Kasumi-1 (cell line): ENCODE results near the gene ZNF398.
"Not testable (repeated sequence)": the region's sequence is repeated elsewhere in the genome, so short reads cannot be mapped to it uniquely, and the experiment has no call there.

Experiments
- DNase-seq, 2 experiments: peaks; one replicate each; lab custom pipeline; 2025; lab: John Stamatoyannopoulos, UW

ZNF398 gene

DNA sequence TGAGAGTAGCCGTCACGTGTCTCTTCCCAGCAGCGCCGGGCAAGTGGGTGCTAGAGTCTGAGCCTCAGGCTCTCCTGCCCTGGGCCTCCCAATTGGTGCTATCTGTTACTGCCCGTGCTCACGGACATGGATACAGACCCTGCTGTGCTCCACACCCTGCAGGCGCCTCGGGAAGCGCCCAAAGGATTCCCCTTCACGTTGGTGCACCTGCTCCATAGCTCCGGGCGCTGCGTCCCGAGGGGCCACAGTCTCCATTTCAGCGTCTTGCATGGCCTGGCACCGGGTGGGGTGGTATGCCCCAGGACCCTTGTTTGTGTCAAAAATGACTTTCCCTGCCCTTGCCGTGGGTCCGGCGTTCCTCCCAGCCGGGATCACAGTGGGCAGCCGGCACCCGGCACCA is 78.4 kb downstream of the ZNF398 start:
- no peak for DNase-seq

GRCh38 chr7:149226366-149226765 is 79.1 kb downstream of the ZNF398 start:
- DNase-seq: not testable (repeated sequence)

DNA sequence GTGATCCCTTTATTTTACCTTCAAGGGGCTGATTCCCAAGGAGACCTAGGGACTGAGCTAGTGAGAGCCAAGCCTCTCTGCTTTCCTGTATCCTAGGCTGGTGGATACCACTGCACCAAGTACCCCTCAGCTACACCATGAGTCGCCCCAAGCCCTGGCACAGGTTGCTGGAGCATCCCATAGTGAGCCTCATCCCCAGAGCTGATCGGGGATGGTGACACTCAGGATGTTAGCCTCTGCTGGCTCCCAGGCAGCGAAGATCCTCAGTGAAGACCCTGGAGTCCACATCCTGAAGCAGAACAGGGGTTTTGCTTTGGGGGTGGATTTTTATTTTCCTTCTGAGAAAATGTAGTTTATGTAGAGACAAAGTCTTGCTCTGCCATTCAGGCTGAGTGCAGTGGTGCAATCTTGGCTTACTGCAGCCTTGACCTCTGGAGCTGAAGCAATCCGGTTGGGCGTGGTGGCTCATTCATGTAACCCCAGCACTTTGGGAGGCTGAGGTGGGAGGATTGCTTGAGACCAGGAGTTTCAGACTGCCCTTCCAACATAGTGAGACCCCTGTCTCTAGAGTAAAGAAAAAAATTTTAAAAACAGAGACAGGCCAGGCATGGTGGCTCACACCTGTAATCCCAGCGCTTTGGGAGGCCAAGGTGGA is 79.7 kb downstream of the ZNF398 start:
- DNase-seq: no peak

GRCh38 chr7:149228831-149229471 is 81.7 kb downstream of the ZNF398 start:
- DNase-seq: peak; percentile 16 to 27

DNA sequence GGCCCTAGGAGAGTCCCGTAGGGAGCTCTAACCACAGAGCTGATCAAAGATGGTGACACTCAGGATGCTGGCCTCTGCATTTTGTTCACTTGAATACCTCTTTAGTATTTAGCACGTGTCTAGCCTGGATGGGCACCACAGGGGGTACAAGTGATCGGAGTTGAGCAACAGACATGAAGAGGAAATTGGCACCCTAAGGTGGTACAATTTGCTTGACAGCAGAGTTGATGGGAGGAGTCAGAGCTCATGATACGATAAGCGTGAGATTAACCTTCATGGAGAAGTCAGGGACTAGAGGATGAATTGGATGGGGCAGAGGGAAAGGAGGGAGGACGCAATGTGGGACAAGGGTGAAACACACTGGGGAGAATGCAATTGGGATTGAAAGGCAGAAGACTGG is 82.3 kb downstream of the ZNF398 start:
- DNase-seq: no peak

- DNase-seq: no peak
Measured at GRCh38 chr7:149232362-149232761, 85.1 kb downstream of the ZNF398 start.
